H9 (cell line): Measurements from ENCODE around the gene AANAT. TPM values are rescaled to one million over a fixed set of nuclear protein-coding genes. Genes with fewer than 3 reads are reported as not detected.
A peak's percentile ranks its signal among the peaks of the same experiment; 100 is the strongest.
"Not testable (repeated sequence)": the region's sequence is repeated elsewhere in the genome, so short reads cannot be mapped to it uniquely, and the experiment has no call there.

Experiments used
- DNase-seq: peaks from one replicate; pipeline ENCODE4 v3.0.0-alpha.2; 2017
- H2AFZ ChIP-seq: one replicate; pipeline ENCODE4 v1.6.1; 2013; ENCODE audit warnings: mild to moderate bottlenecking, low read length, control low read depth, moderate library complexity
- H2AK5ac ChIP-seq: 2 replicates; pipeline ENCODE4 v1.6.1; 2013; ENCODE audit warnings: low read length, control low read depth, mixed read lengths; ENCODE audit not compliant: insufficient read length
- H2BK120ac ChIP-seq: one replicate; pipeline ENCODE4 v1.6.1; 2013; ENCODE audit warnings: low read depth, mild to moderate bottlenecking, low read length, control low read depth, inconsistent platforms; ENCODE audit not compliant: poor library complexity, severe bottlenecking
- H2BK12ac ChIP-seq: 2 replicates; pipeline ENCODE4 v1.6.1; 2013; ENCODE audit warnings: low read length, control low read depth, mixed read lengths, low read depth; ENCODE audit not compliant: insufficient read length
- H2BK15ac ChIP-seq: 2 replicates; pipeline ENCODE4 v1.6.1; 2013; ENCODE audit warnings: low read depth, low read length, control low read depth
- H2BK20ac ChIP-seq: one replicate; pipeline ENCODE4 v1.6.1; 2013; ENCODE audit warnings: low read depth, mild to moderate bottlenecking, low read length, control low read depth, inconsistent platforms; ENCODE audit not compliant: poor library complexity, severe bottlenecking
- H2BK5ac ChIP-seq: 2 replicates; pipeline ENCODE4 v1.6.1; 2013; ENCODE audit warnings: low read length, control low read depth, mixed read lengths; ENCODE audit not compliant: insufficient read length
- H3K14ac ChIP-seq: 2 replicates; pipeline ENCODE4 v1.6.1; 2013; ENCODE audit warnings: low read length, control low read depth; ENCODE audit not compliant: insufficient read depth
- H3K18ac ChIP-seq: 2 replicates; pipeline ENCODE4 v1.6.1; 2013; ENCODE audit warnings: low read depth, mild to moderate bottlenecking, mixed read lengths, low read length, control low read depth; ENCODE audit not compliant: insufficient read length
- H3K23ac ChIP-seq: 2 replicates; pipeline ENCODE4 v1.6.1; 2013; ENCODE audit warnings: low read length, control low read depth, mixed read lengths, low read depth; ENCODE audit not compliant: insufficient read length
- H3K23me2 ChIP-seq: 2 replicates; pipeline ENCODE4 v1.6.1; 2013; ENCODE audit warnings: low read depth, mild to moderate bottlenecking, mixed read lengths, low read length, control low read depth; ENCODE audit not compliant: insufficient read length, poor library complexity, severe bottlenecking
- H3K27ac ChIP-seq: 2 replicates; pipeline ENCODE4 v1.5.1; 2013; ENCODE audit warnings: low read length, control low read depth, mixed read lengths, low read depth; ENCODE audit not compliant: insufficient read length
- H3K27me3 ChIP-seq: 2 replicates; pipeline ENCODE4 v1.6.1; 2013; ENCODE audit warnings: low read length, control low read depth, inconsistent platforms; ENCODE audit not compliant: insufficient read depth
- H3K4ac ChIP-seq: 2 replicates; pipeline ENCODE4 v1.6.1; 2013; ENCODE audit warnings: low read depth, mild to moderate bottlenecking, control low read depth, inconsistent platforms, low read length, moderate library complexity
- H3K4me1 ChIP-seq: 2 replicates; pipeline ENCODE4 v1.6.1; 2013; ENCODE audit warnings: low read length, control low read depth, inconsistent platforms; ENCODE audit not compliant: insufficient read depth
- H3K4me2 ChIP-seq: 2 replicates; pipeline ENCODE4 v1.6.1; 2013; ENCODE audit warnings: low read length, control low read depth, mixed read lengths; ENCODE audit not compliant: insufficient read length, insufficient read depth
- H3K56ac ChIP-seq: 2 replicates; pipeline ENCODE4 v1.6.1; 2013; ENCODE audit warnings: low read depth, mild to moderate bottlenecking, mixed read lengths, low read length, control low read depth; ENCODE audit not compliant: insufficient read length
- H3K79me1 ChIP-seq: 2 replicates; pipeline ENCODE4 v1.6.1; 2013; ENCODE audit warnings: low read depth, mild to moderate bottlenecking, moderate library complexity, low read length, control low read depth, inconsistent platforms; ENCODE audit not compliant: insufficient read depth, poor library complexity, severe bottlenecking
- H3K79me2 ChIP-seq: 2 replicates; pipeline ENCODE4 v1.6.1; 2013; ENCODE audit warnings: low read length, control low read depth, inconsistent platforms; ENCODE audit not compliant: insufficient read depth
- H3K9ac ChIP-seq: 2 replicates; pipeline ENCODE4 v1.6.1; 2013; ENCODE audit warnings: low read length, control low read depth, mixed read lengths; ENCODE audit not compliant: insufficient read length; ENCODE audit errors: extremely low read depth
- H3K9me3 ChIP-seq: one replicate; pipeline ENCODE4 v1.6.1; 2013; ENCODE audit warnings: low read depth, low read length, inconsistent platforms; ENCODE audit not compliant: control insufficient read depth
- H3T11ph ChIP-seq: one replicate; pipeline ENCODE4 v1.6.1; 2013; ENCODE audit warnings: mild to moderate bottlenecking, low read length, control low read depth, inconsistent platforms
- H4K20me1 ChIP-seq: one replicate; pipeline ENCODE4 v1.6.1; 2013; ENCODE audit not compliant: control insufficient read depth, insufficient read length, insufficient read depth
- H4K5ac ChIP-seq: 2 replicates; pipeline ENCODE4 v1.6.1; 2013; ENCODE audit warnings: low read depth, mild to moderate bottlenecking, mixed read lengths, low read length, control low read depth; ENCODE audit not compliant: insufficient read length
- H4K8ac ChIP-seq: replicated peaks from 2 replicates; pipeline ENCODE4 v1.6.1; 2013; ENCODE audit warnings: low read length, control low read depth, mixed read lengths, low read depth; ENCODE audit not compliant: insufficient read length
- H4K91ac ChIP-seq: 2 replicates; pipeline ENCODE4 v1.6.1; 2013; ENCODE audit warnings: low read depth, mild to moderate bottlenecking, moderate library complexity, mixed read lengths, low read length, control low read depth; ENCODE audit not compliant: insufficient read length
- H3K27ac Mint-ChIP-seq, 3 experiments: 2 replicates in 2 of 3; 3 replicates in 1 of 3; pipeline ENCODE4 v1.8.0; 2020 to 2021; ENCODE audit warnings: mixed read lengths in 3 of 3, mild to moderate bottlenecking in 1 of 3, moderate library complexity in 1 of 3
- H3K27me3 Mint-ChIP-seq: 2 replicates; pipeline ENCODE4 v1.8.0; 2021; ENCODE audit warnings: low read depth, mild to moderate bottlenecking, moderate library complexity, mixed read lengths
- H3K36me3 Mint-ChIP-seq, 3 experiments: 2 replicates in 2 of 3; 3 replicates in 1 of 3; pipeline ENCODE4 v1.8.0; 2020 to 2021; ENCODE audit warnings: low read depth in 3 of 3, mixed read lengths in 3 of 3; ENCODE audit not compliant: insufficient read depth in 1 of 3
- H3K4me1 Mint-ChIP-seq, 2 experiments: 2 replicates each; pipeline ENCODE4 v1.8.0; 2020; ENCODE audit warnings: mixed read lengths in 2 of 2
- H3K4me3 Mint-ChIP-seq, 2 experiments: 2 replicates in 1 of 2; 3 replicates in 1 of 2; pipeline ENCODE4 v1.8.0; 2020 to 2021; ENCODE audit warnings: mild to moderate bottlenecking in 2 of 2, mixed read lengths in 2 of 2, moderate library complexity in 1 of 2
- H3K9me3 Mint-ChIP-seq, 2 experiments: 2 replicates in 1 of 2; 3 replicates in 1 of 2; pipeline ENCODE4 v1.8.0; 2020; ENCODE audit warnings: mild to moderate bottlenecking in 2 of 2, mixed read lengths in 2 of 2, moderate library complexity in 1 of 2
- CTCF ChIP-seq: fragments of 200-600 bp; sonication (generic); conservative IDR thresholded peaks from 3 replicates; pipeline ENCODE4 v1.8.0; 2021; ENCODE audit warnings: antibody characterized with exemption, mild to moderate bottlenecking
- WGBS: extraction: QIAGEN DNeasy Blood & Tissue Kit; methylation state at CpG from one replicate; pipeline ENCODE4 v1.1.7; 2013; ENCODE audit warnings: missing lambda C conversion rate, low lambda C conversion rate, mixed read lengths; ENCODE audit not compliant: insufficient read length; ENCODE audit errors: extremely low coverage; 5-methylcytosine and 5-hydroxymethylcytosine counted together
- total RNA-seq: library from RNA; stranded (reverse); gene quantifications from 2 replicates; pipeline ENCODE4 v1.2.1, GENCODE V29; 2021

AANAT gene
- total RNA-seq, 1 experiment from 2014 or later: 0.55 TPM

- Histone ChIP-seq H3K56ac (no peak overlapping the region), H3T11ph (no peak overlapping the region), H3K4me1 (peaks cover 1% of the 10 kb centered on the region; the same call in 1 of the 2 replicates), H3K23me2 (no peaks in the 10 kb centered on the region), H3K27ac (no peak overlapping the region), H3K9me3 (no peaks in the 10 kb centered on the region), H3K9ac (no peak overlapping the region), H2AFZ (no peak overlapping the region), H2BK5ac (no peak overlapping the region), H3K4ac (no peak overlapping the region), H3K27me3 (no peaks in the 10 kb centered on the region), H2BK20ac (no peak overlapping the region), H4K91ac (no peak overlapping the region), H4K5ac (no peak overlapping the region), H3K79me1 (no peaks in the 10 kb centered on the region), H2BK120ac (no peak overlapping the region), H2BK12ac (no peak overlapping the region), H4K8ac (no peak overlapping the region), H2BK15ac (no peak overlapping the region), H4K20me1 (no peaks in the 10 kb centered on the region), H3K79me2 (no peaks in the 10 kb centered on the region), H3K14ac (no peak overlapping the region; the same call in 1 of the 2 replicates), H3K4me2 (no peak overlapping the region), H3K23ac (no peak overlapping the region), H2AK5ac (no peak overlapping the region), H3K18ac (no peak overlapping the region)
- no CpG with 5 or more reads among the region's 24 CpGs for WGBS
- H3K36me3 Mint-ChIP-seq: no peaks in the 10 kb centered on the region
- H3K9me3 Mint-ChIP-seq: no peaks in the 10 kb centered on the region; a peak in 2 of 5 replicates
- peaks cover 15 to 26% of the 10 kb centered on the region in 2 experiments for H3K4me1 Mint-ChIP-seq
- peak; percentile 96 for DNase-seq
- H3K27me3 Mint-ChIP-seq: peaks cover 27% of the 10 kb centered on the region
- no peak overlapping the region for H3K27ac Mint-ChIP-seq
- TF ChIP-seq CTCF: peak; percentile 98
- H3K4me3 Mint-ChIP-seq: peak overlapping the region in 1 of 2 experiments; percentile 65; a peak in 2 of 5 replicates
Observed at GRCh38 chr17:76506408-76507345, 39.3 kb downstream of the AANAT start.

GRCh38 chr17:76508472-76509063 lies 41.2 kb downstream of the AANAT start:
- H3K4ac ChIP-seq, H3K9me3 ChIP-seq, H3K9me3 Mint-ChIP-seq, H2BK5ac ChIP-seq, H3K4me1 ChIP-seq, H3K27me3 ChIP-seq, H2BK12ac ChIP-seq, H3K56ac ChIP-seq, H3K18ac ChIP-seq, H2AK5ac ChIP-seq, H4K91ac ChIP-seq, H3K23me2 ChIP-seq, H2BK15ac ChIP-seq, H3K79me1 ChIP-seq, H3K79me2 ChIP-seq, H3K4me2 ChIP-seq, H3K36me3 Mint-ChIP-seq, H3K14ac ChIP-seq, H3K27ac ChIP-seq, DNase-seq, H3K23ac ChIP-seq, H4K5ac ChIP-seq, H2BK20ac ChIP-seq, H4K20me1 ChIP-seq, H4K8ac ChIP-seq, H3K9ac ChIP-seq, H2AFZ ChIP-seq, H3K4me3 Mint-ChIP-seq, H2BK120ac ChIP-seq, H3T11ph ChIP-seq: not testable (repeated sequence)
- Mint-ChIP-seq H3K4me1 (peaks cover 2 to 13% of the 10 kb centered on the region in 2 experiments), H3K27me3 (peaks cover 32% of the 10 kb centered on the region), H3K27ac (0 out of 7 replicates have a peak overlapping the region, but pooled peaks of 1 of the 3 experiments have one; percentile 13)
- WGBS: no CpG with 5 or more reads among the region's 14 CpGs
